ENCODE results near the gene SAMD4A.

GRCh38 chr14:54834081-54834480 is 267.2 kb downstream of the SAMD4A start:
- TF ChIP-seq CTCF (conservative IDR thresholded peaks at IDR 0.05; ENCODE audit: low read depth, low read length) (no peak), EZH2 (IDR thresholded peaks at IDR 0.05; ENCODE audit: borderline replicate concordance, low read depth, low read length, poor library complexity, severe bottlenecking) (no peak)
